PC-9 (cell line): Measurements from ENCODE around the gene TRMU. TPM values are rescaled to one million over a fixed set of nuclear protein-coding genes. Genes with fewer than 3 reads are reported as not detected.

ENCODE experiments used
- BruUV-seq: library from RNA; stranded (reverse); fragments of 400-500 nt; replicated peaks from 2 replicates; lab custom pipeline; 2021; lab: Mats Ljungman, UMichigan
- CTCF ChIA-PET: fragments of 300-600 bp; sonication (Branson Sonifier 250); formaldehyde crosslinking; loops from one replicate; lab custom pipeline; 2022; ENCODE audit warnings: antibody characterized with exemption; lab: Charles Lee
- POLR2A ChIA-PET: fragments of 300-600 bp; sonication (Branson Sonifier 250); formaldehyde crosslinking; loops from one replicate; lab custom pipeline; 2022; ENCODE audit warnings: antibody characterized with exemption; ENCODE audit not compliant: unreplicated experiment; lab: Charles Lee
- DNase-seq, 2 experiments: peaks; one replicate each; pipeline versions ENCODE4 v3.0.0 to v3.0.0-alpha.2; 2015 to 2022; ENCODE audit warnings: mixed read lengths in 1 of 2
- H2AFZ ChIP-seq: fragments of 200-600 bp; sonication (generic); 2 replicates; pipeline ENCODE4 v1.8.1; 2017; ENCODE audit warnings: antibody characterized with exemption
- H3F3A ChIP-seq: fragments of 200-600 bp; sonication (generic); 2 replicates; pipeline ENCODE4 v1.8.1; 2017; ENCODE audit warnings: antibody characterized with exemption, mild to moderate bottlenecking, low read depth; ENCODE audit not compliant: insufficient read depth
- H3K27ac ChIP-seq: fragments of 200-600 bp; sonication (generic); 2 replicates; pipeline ENCODE4 v1.6.1; 2016; ENCODE audit warnings: mixed run types
- H3K27me3 ChIP-seq: fragments of 200-600 bp; sonication (generic); 2 replicates; pipeline ENCODE4 v1.6.1; 2016; ENCODE audit warnings: low read depth, mixed run types; ENCODE audit not compliant: insufficient read depth
- H3K36me3 ChIP-seq: fragments of 200-600 bp; sonication (generic); 2 replicates; pipeline ENCODE4 v1.6.1; 2016; ENCODE audit warnings: low read depth, mixed run types
- H3K4me1 ChIP-seq: fragments of 200-600 bp; sonication (generic); replicated peaks from 2 replicates; pipeline ENCODE4 v1.6.1; 2016; ENCODE audit warnings: mixed run types; ENCODE audit not compliant: insufficient read depth
- H3K4me2 ChIP-seq: fragments of 200-600 bp; sonication (generic); 2 replicates; pipeline ENCODE4 v1.6.1; 2017; ENCODE audit warnings: mixed run types
- H3K4me3 ChIP-seq: fragments of 200-600 bp; sonication (generic); 2 replicates; pipeline ENCODE4 v1.6.1; 2016; ENCODE audit warnings: mixed run types
- H3K79me2 ChIP-seq: fragments of 200-600 bp; sonication (generic); 2 replicates; pipeline ENCODE4 v1.6.1; 2017; ENCODE audit warnings: low read depth, mixed run types
- H3K9me2 ChIP-seq: fragments of 200-600 bp; sonication (generic); 2 replicates; pipeline ENCODE4 v1.8.1; 2017; ENCODE audit warnings: mild to moderate bottlenecking; ENCODE audit not compliant: insufficient read depth
- H3K9me3 ChIP-seq: fragments of 200-600 bp; sonication (generic); 2 replicates; pipeline ENCODE4 v1.8.1; 2016; ENCODE audit warnings: low read depth; ENCODE audit not compliant: insufficient read depth
- H4K20me1 ChIP-seq: fragments of 200-600 bp; sonication (generic); 2 replicates; pipeline ENCODE4 v1.8.1; 2017; ENCODE audit not compliant: insufficient read depth
- CTCF ChIP-seq: fragments of 200-600 bp; sonication (generic); conservative IDR thresholded peaks from 2 replicates; pipeline ENCODE4 v1.6.1; 2017; ENCODE audit warnings: mixed run types, antibody characterized with exemption, mild to moderate bottlenecking, moderate library complexity
- EZH2 ChIP-seq: fragments of 200-600 bp; sonication (generic); IDR thresholded peaks from 2 replicates; pipeline ENCODE4 v1.8.0; 2017; ENCODE audit warnings: antibody characterized with exemption, low read depth
- intact Hi-C: fragments of 100-400 bp; cut with micrococcal nuclease; formaldehyde crosslinking; loops from one replicate; pipeline ENCODE4 v1.10.0; 2022; ENCODE audit not compliant: unreplicated experiment
- total RNA-seq: library from RNA; stranded (reverse); gene quantifications from 2 replicates; pipeline ENCODE4 v1.2.3, GENCODE V29; 2021

TRMU gene
- total RNA-seq, 1 experiment from 2014 or later: 58.2 TPM

- Histone ChIP-seq H3K79me2 (no peaks in the 10 kb centered on the region), H3K9me2 (no peaks in the 10 kb centered on the region), H3K36me3 (0 out of 2 replicates have a peak, but pooled peaks cover 6% of the 10 kb centered on the region), H3K4me3 (no peak overlapping the region), H3K9me3 (no peaks in the 10 kb centered on the region), H4K20me1 (peaks cover 16% of the 10 kb centered on the region), H3K4me2 (no peak overlapping the region), H3F3A (peaks cover 23% of the 10 kb centered on the region), H3K27ac (no peak overlapping the region), H3K4me1 (0 out of 2 replicates have a peak, but pooled peaks cover 3% of the 10 kb centered on the region), H3K27me3 (no peaks in the 10 kb centered on the region), H2AFZ (no peak overlapping the region)
- TF ChIP-seq CTCF (no peak), EZH2 (no peak)
- intact Hi-C loops: loop anchor here (1.0 kb wide), 1 partner anchor 187 kb away; no protein-coding TSS in a partner anchor
- ChIA-PET CTCF (no interaction called here), POLR2A (no interaction called here)
- no peak for DNase-seq
- BruUV-seq: no TSS peak
Measured at GRCh38 chr22:46354993-46355305, 19.4 kb downstream of the TRMU start.

DNA sequence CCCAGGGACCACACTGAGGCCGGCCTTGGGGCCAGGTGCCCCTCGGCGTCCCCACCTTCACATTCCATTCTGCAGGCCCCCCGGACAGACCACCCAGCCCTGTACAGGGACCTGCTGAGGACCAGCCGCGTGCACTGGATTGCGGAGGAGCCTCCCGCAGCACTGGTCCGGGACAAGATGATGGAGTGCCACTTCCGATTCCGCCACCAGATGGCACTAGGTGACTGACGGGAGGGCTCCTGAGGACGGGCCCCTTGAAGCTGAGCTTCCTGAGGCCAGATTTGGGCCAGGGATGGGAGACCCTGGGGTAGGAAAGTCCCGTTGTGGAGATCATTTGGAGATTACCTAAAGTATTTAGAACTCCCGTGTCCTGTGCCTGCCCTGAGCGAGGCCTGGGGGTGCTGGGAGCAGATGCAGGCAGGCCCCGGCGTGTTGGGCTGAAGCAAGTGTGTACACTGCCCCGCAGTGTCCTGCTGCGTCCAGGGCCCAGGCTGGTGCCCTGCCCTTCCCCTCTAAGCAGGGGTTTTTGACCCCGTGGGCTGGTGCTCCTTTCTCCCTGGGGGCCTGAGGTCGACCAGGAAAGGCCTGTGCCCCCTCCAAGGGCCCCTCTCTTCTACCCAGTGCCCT, 20.0 kb downstream of the TRMU start:
- no peaks in the 10 kb centered on the region for H3K79me2 ChIP-seq
- peaks cover 21% of the 10 kb centered on the region for H4K20me1 ChIP-seq
- no peak overlapping the region for H2AFZ ChIP-seq
- no peak overlapping the region for H3K27ac ChIP-seq
- ChIA-PET CTCF (interaction anchor here (1.1 kb wide), 1 partner anchor 183 kb away, joined by 3 read pairs; no protein-coding TSS in a partner anchor), POLR2A (no interaction called here)
- BruUV-seq: no TSS peak
- 0 out of 2 replicates have a peak, but pooled peaks cover 3% of the 10 kb centered on the region for H3K4me1 ChIP-seq
- no peaks in the 10 kb centered on the region for H3K27me3 ChIP-seq
- H3K4me2 ChIP-seq: no peak overlapping the region
- H3K9me2 ChIP-seq: no peaks in the 10 kb centered on the region
- H3K9me3 ChIP-seq: no peaks in the 10 kb centered on the region
- peaks cover 23% of the 10 kb centered on the region for H3F3A ChIP-seq
- H3K36me3 ChIP-seq: 0 out of 2 replicates have a peak, but pooled peaks cover 4% of the 10 kb centered on the region
- intact Hi-C loops: loop anchor here (1.0 kb wide), 1 partner anchor 187 kb away; no protein-coding TSS in a partner anchor
- DNase-seq: peak; percentile 49 to 69
- TF ChIP-seq EZH2 (no peak), CTCF (peak; percentile 95)
- no peak overlapping the region for H3K4me3 ChIP-seq

GRCh38 chr22:46355996-46356471, 20.5 kb downstream of the TRMU start:
- Histone ChIP-seq H3K4me2 (no peak overlapping the region), H3K79me2 (no peaks in the 10 kb centered on the region), H3K27ac (no peak overlapping the region), H3K36me3 (no peaks in the 10 kb centered on the region), H3K27me3 (no peaks in the 10 kb centered on the region), H3K4me3 (no peak overlapping the region), H3K9me3 (no peaks in the 10 kb centered on the region), H3F3A (peaks cover 26% of the 10 kb centered on the region), H3K9me2 (no peaks in the 10 kb centered on the region), H2AFZ (no peak overlapping the region), H4K20me1 (peaks cover 21% of the 10 kb centered on the region), H3K4me1 (0 out of 2 replicates have a peak, but pooled peaks cover 3% of the 10 kb centered on the region)
- POLR2A ChIA-PET: no interaction called here
- TF ChIP-seq EZH2: no peak
- no peak for TF ChIP-seq CTCF
- CTCF ChIA-PET: interaction anchor here (0.6 to 1.1 kb wide), 2 partner anchors 183 to 186 kb away, joined by 3 read pairs; no protein-coding TSS in a partner anchor
- BruUV-seq: no TSS peak
- intact Hi-C loops: loop anchor here (1.0 kb wide), 1 partner anchor 186 kb away; no protein-coding TSS in a partner anchor
- DNase-seq: no peak
